Keratinocyte (primary cell): ENCODE measurements around the gene GYPA. TPM values are rescaled to one million over a fixed set of nuclear protein-coding genes. Genes with fewer than 3 reads are reported as not detected.
"Not testable (repeated sequence)": the region's sequence is repeated elsewhere in the genome, so short reads cannot be mapped to it uniquely, and the experiment has no call there.

Source experiments
- DNase-seq: peaks from one replicate; pipeline ENCODE4 v3.0.0-alpha.2; 2011; ENCODE audit warnings: low read depth, missing footprints, low spot score
- FAIRE-seq: peaks from 2 replicates; lab custom pipeline; 2011; peaks lifted over from hg19 to GRCh38; lab: Jason Lieb, UNC
- H2AFZ ChIP-seq: 2 replicates; pipeline ENCODE4 v1.6.0; 2012; ENCODE audit warnings: low read length, control low read depth, inconsistent platforms; ENCODE audit not compliant: control insufficient read depth
- H3K27ac ChIP-seq: 2 replicates; pipeline ENCODE4 v1.5.1; 2011; ENCODE audit warnings: low read length; ENCODE audit not compliant: control insufficient read depth, insufficient read depth
- H3K27me3 ChIP-seq: 3 replicates; pipeline ENCODE4 v1.6.0; 2011; ENCODE audit warnings: low read length; ENCODE audit not compliant: control insufficient read depth, insufficient read depth; ENCODE audit errors: extremely low read depth
- H3K36me3 ChIP-seq, 2 experiments: 2 replicates in 1 of 2; 3 replicates in 1 of 2; pipeline ENCODE4 v1.5.1; 2011; ENCODE audit warnings: low read length in 2 of 2, mild to moderate bottlenecking in 1 of 2; ENCODE audit not compliant: control insufficient read depth in 2 of 2, insufficient read depth in 2 of 2; ENCODE audit errors: extremely low read depth in 1 of 2
- H3K4me1 ChIP-seq: 3 replicates; pipeline ENCODE4 v1.5.1; 2011; ENCODE audit warnings: low read length; ENCODE audit not compliant: control insufficient read depth, insufficient read depth; ENCODE audit errors: extremely low read depth
- H3K4me2 ChIP-seq: 3 replicates; pipeline ENCODE4 v1.6.0; 2011; ENCODE audit warnings: low read depth, low read length; ENCODE audit not compliant: control insufficient read depth, insufficient read depth; ENCODE audit errors: extremely low read depth
- H3K4me3 ChIP-seq, 3 experiments: fragments of 200-600 bp in 1 of 3; sonication (generic) in 1 of 3; 2 replicates in 2 of 3; 3 replicates in 1 of 3; pipeline ENCODE4 v1.5.1; 2011 to 2016; ENCODE audit warnings: low read length in 3 of 3, mild to moderate bottlenecking in 3 of 3, control low read depth in 2 of 3, inconsistent platforms in 1 of 3, low read depth in 1 of 3, mixed read lengths in 1 of 3, mixed run types in 1 of 3, moderate library complexity in 1 of 3; ENCODE audit not compliant: control insufficient read depth in 2 of 3, insufficient read depth in 2 of 3; ENCODE audit errors: extremely low read depth in 1 of 3
- H3K79me2 ChIP-seq: 2 replicates; pipeline ENCODE4 v1.6.0; 2012; ENCODE audit warnings: low read length; ENCODE audit not compliant: control insufficient read depth, insufficient read depth
- H3K9ac ChIP-seq: 3 replicates; pipeline ENCODE4 v1.6.0; 2011; ENCODE audit warnings: low read length; ENCODE audit not compliant: control insufficient read depth, insufficient read depth; ENCODE audit errors: extremely low read depth
- H3K9me1 ChIP-seq: 3 replicates; pipeline ENCODE4 v1.6.0; 2011; ENCODE audit warnings: low read length; ENCODE audit not compliant: control insufficient read depth, insufficient read depth; ENCODE audit errors: extremely low read depth
- H3K9me3 ChIP-seq: 2 replicates; pipeline ENCODE4 v1.5.1; 2012; ENCODE audit warnings: low read depth, low read length; ENCODE audit not compliant: control insufficient read depth
- H4K20me1 ChIP-seq: 3 replicates; pipeline ENCODE4 v1.6.0; 2011; ENCODE audit warnings: low read length; ENCODE audit not compliant: control insufficient read depth, insufficient read depth; ENCODE audit errors: extremely low read depth
- dilution Hi-C: fragments of 300-500 bp; cut with MboI; formaldehyde crosslinking; loops from one replicate; pipeline ENCODE4 v1.7.0; 2020; ENCODE audit warnings: low sequenced_read_pairs; ENCODE audit not compliant: extremely low pct_ligation_motif_present
- polyA plus RNA-seq, 5 experiments: library from polyadenylated mRNA; depleted of rRNA in 3 of 5; stranded (reverse) in 3 of 5; stranded (forward) in 1 of 5; unstranded in 1 of 5; fragments of >200 nt; gene quantifications; 1 replicate in 1 of 5; 2 replicates in 3 of 5; 3 replicates in 1 of 5; pipeline versions ENCODE4 v1.2.1 to v1.2.3, GENCODE V29; 2011 to 2012; ENCODE audit warnings: missing spikeins in 2 of 5, low read depth in 1 of 5, low replicate concordance in 1 of 5

GYPA gene
- polyA plus RNA-seq, 1 donor (not counting 4 experiments of a cell fraction or from before 2014, with no cell fraction given), result not detected

GRCh38 chr4:144128709-144129320, 11.7 kb downstream of the GYPA start:
- H3K36me3 ChIP-seq, DNase-seq, H3K27me3 ChIP-seq, H3K9me1 ChIP-seq, H2AFZ ChIP-seq, FAIRE-seq, H3K9ac ChIP-seq, H3K4me2 ChIP-seq, H3K79me2 ChIP-seq, H4K20me1 ChIP-seq, dilution Hi-C loops, H3K9me3 ChIP-seq, H3K27ac ChIP-seq, H3K4me3 ChIP-seq, H3K4me1 ChIP-seq: not testable (repeated sequence)

- dilution Hi-C loops, FAIRE-seq, H3K4me2 ChIP-seq, H3K9me1 ChIP-seq, H3K9me3 ChIP-seq, H3K4me1 ChIP-seq, H4K20me1 ChIP-seq, H3K9ac ChIP-seq, H2AFZ ChIP-seq, H3K36me3 ChIP-seq, H3K27ac ChIP-seq, DNase-seq, H3K4me3 ChIP-seq, H3K27me3 ChIP-seq, H3K79me2 ChIP-seq: not testable (repeated sequence)
These were observed 15.4 kb downstream of the GYPA start for GRCh38 chr4:144125109-144125508.

- H3K27me3 ChIP-seq, FAIRE-seq, dilution Hi-C loops, H3K9ac ChIP-seq, H3K9me3 ChIP-seq, DNase-seq, H3K4me2 ChIP-seq, H2AFZ ChIP-seq, H3K36me3 ChIP-seq, H3K4me3 ChIP-seq, H3K27ac ChIP-seq, H3K79me2 ChIP-seq, H3K4me1 ChIP-seq, H3K9me1 ChIP-seq, H4K20me1 ChIP-seq: not testable (repeated sequence)
These were observed 16.4 kb downstream of the GYPA start for GRCh38 chr4:144123982-144124635.

- DNase-seq, H3K9me1 ChIP-seq, H3K27ac ChIP-seq, H2AFZ ChIP-seq, H3K4me3 ChIP-seq, H3K4me1 ChIP-seq, H3K79me2 ChIP-seq, FAIRE-seq, H3K4me2 ChIP-seq, dilution Hi-C loops, H4K20me1 ChIP-seq, H3K36me3 ChIP-seq, H3K9ac ChIP-seq, H3K27me3 ChIP-seq, H3K9me3 ChIP-seq: not testable (repeated sequence)
These were observed 17.2 kb downstream of the GYPA start for GRCh38 chr4:144123269-144123668.

DNA sequence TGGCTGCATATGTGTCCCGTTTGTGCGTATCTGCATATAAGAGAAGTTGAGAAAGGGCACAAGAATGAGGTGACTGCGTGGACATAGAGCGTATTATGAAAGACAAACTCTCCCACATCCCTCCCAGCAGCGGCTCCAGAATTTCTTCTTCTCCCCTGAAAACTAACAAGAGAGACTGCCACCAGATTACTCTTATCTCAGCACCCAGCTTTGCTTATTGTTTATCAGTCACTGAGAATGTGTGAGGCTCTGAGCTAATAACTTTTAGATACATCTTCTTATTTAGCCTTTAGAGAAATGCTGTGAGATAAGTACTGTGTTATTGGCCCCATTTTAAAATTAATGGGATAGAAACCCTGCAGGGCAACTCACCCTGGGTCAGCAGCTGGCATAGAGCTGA, 20.8 kb downstream of the GYPA start:
- H3K4me2 ChIP-seq, H3K27ac ChIP-seq, H3K79me2 ChIP-seq, H4K20me1 ChIP-seq, H3K36me3 ChIP-seq, H3K27me3 ChIP-seq, H3K9ac ChIP-seq, H3K9me3 ChIP-seq, H3K9me1 ChIP-seq, DNase-seq, FAIRE-seq, dilution Hi-C loops, H3K4me3 ChIP-seq, H3K4me1 ChIP-seq, H2AFZ ChIP-seq: not testable (repeated sequence)
